HepG2 (cell line): Measurements from ENCODE around the gene TCF12. TPM values are rescaled to one million over a fixed set of nuclear protein-coding genes. Genes with fewer than 3 reads are reported as not detected.

ENCODE experiments used
- ARNT ChIP-seq: fragments of 450-650 bp; IDR thresholded peaks from 2 replicates; pipeline ENCODE4 v1.6.1; 2017
- CHD2 ChIP-seq: IDR thresholded peaks from 2 replicates; pipeline ENCODE4 v1.6.1; 2011; ENCODE audit warnings: low read depth, low read length, improper control_type of control experiment
- FOXC1 ChIP-seq: sonication (generic); formaldehyde crosslinking; IDR thresholded peaks from 2 replicates; pipeline ENCODE4 v1.8.0; 2022; ENCODE audit warnings: mild to moderate bottlenecking, missing genetic modification reagents, borderline replicate concordance
- IRX3 ChIP-seq: sonication (generic); formaldehyde crosslinking; IDR thresholded peaks from 2 replicates; pipeline ENCODE4 v1.8.1; 2023; ENCODE audit warnings: mild to moderate bottlenecking, low read depth, missing genetic modification reagents, borderline replicate concordance
- JDP2 ChIP-seq: sonication (generic); formaldehyde crosslinking; IDR thresholded peaks from 2 replicates; pipeline ENCODE4 v1.8.1; 2022; ENCODE audit warnings: missing genetic modification reagents, borderline replicate concordance
- MBNL3 ChIP-seq: fragments of 250-450 bp; sonication (Bioruptor Pico); conservative IDR thresholded peaks from 2 replicates; pipeline ENCODE4 v1.8.0; 2022; ENCODE audit warnings: mild to moderate bottlenecking, inconsistent platforms
- MIXL1 ChIP-seq: IDR thresholded peaks from 2 replicates; pipeline ENCODE4 v1.6.1; 2016
- MTF1 ChIP-seq: sonication (generic); formaldehyde crosslinking; IDR thresholded peaks from 2 replicates; pipeline ENCODE4 v1.5.0; 2020; ENCODE audit warnings: missing genetic modification reagents
- NFIC ChIP-seq: IDR thresholded peaks from 2 replicates; pipeline ENCODE4 v1.6.1; 2012; ENCODE audit warnings: mild to moderate bottlenecking, low read length, inconsistent platforms
- NONO ChIP-seq, 2 experiments: fragments of 450-650 bp in 1 of 2; sonication (generic) in 1 of 2; formaldehyde crosslinking in 1 of 2; IDR thresholded peaks in 1 of 2; conservative IDR thresholded peaks in 1 of 2; 2 replicates each; pipeline versions ENCODE4 v1.6.1 to v1.8.0; 2017 to 2022; ENCODE audit warnings: mild to moderate bottlenecking in 1 of 2, missing genetic modification reagents in 1 of 2, moderate library complexity in 1 of 2
- ONECUT2 ChIP-seq: sonication (generic); formaldehyde crosslinking; IDR thresholded peaks from 2 replicates; pipeline ENCODE4 v1.4.0; 2020; ENCODE audit warnings: missing genetic modification reagents
- RORA ChIP-seq: sonication (generic); formaldehyde crosslinking; IDR thresholded peaks from 2 replicates; pipeline ENCODE4 v1.5.0; 2020; ENCODE audit warnings: mild to moderate bottlenecking, missing genetic modification reagents, moderate library complexity
- TAF15 ChIP-seq: fragments of 200-400 bp; formaldehyde crosslinking; IDR thresholded peaks from one replicate; pipeline ENCODE4 v1.6.1; 2018; ENCODE audit warnings: mild to moderate bottlenecking, low read depth, low read length; ENCODE audit not compliant: poor library complexity, severe bottlenecking
- TBP ChIP-seq: sonication (generic); formaldehyde crosslinking; IDR thresholded peaks from 2 replicates; pipeline ENCODE4 v1.5.0; 2020; ENCODE audit warnings: missing genetic modification reagents
- ZFP36 ChIP-seq: fragments of 150-350 bp; IDR thresholded peaks from 2 replicates; pipeline ENCODE4 v1.6.1; 2018; ENCODE audit warnings: borderline replicate concordance, low read length, low read depth; ENCODE audit not compliant: partially characterized antibody
- ZFYVE20 ChIP-seq: sonication (generic); formaldehyde crosslinking; IDR thresholded peaks from 2 replicates; pipeline ENCODE4 v1.8.0; 2023; ENCODE audit warnings: low read depth, mild to moderate bottlenecking, moderate library complexity, missing genetic modification reagents, borderline replicate concordance
- ZMYM2 ChIP-seq: sonication (generic); formaldehyde crosslinking; IDR thresholded peaks from 2 replicates; pipeline ENCODE4 v1.8.0; 2022; ENCODE audit warnings: mild to moderate bottlenecking, missing genetic modification reagents
- ZMYM3 ChIP-seq: sonication (generic); formaldehyde crosslinking; IDR thresholded peaks from 2 replicates; pipeline ENCODE4 v1.5.1; 2020; ENCODE audit warnings: mild to moderate bottlenecking, missing genetic modification reagents
- ZNF207 ChIP-seq: fragments of 450-650 bp; IDR thresholded peaks from 2 replicates; pipeline ENCODE4 v1.6.1; 2016; ENCODE audit warnings: antibody characterized with exemption, borderline replicate concordance
- ZNF253 ChIP-seq: sonication (generic); formaldehyde crosslinking; IDR thresholded peaks from 2 replicates; pipeline ENCODE4 v1.8.0; 2022; ENCODE audit warnings: mild to moderate bottlenecking, missing genetic modification reagents, borderline replicate concordance
- ZNF530 ChIP-seq: sonication (generic); formaldehyde crosslinking; IDR thresholded peaks from 2 replicates; pipeline ENCODE4 v1.5.0; 2020; ENCODE audit warnings: low read depth, mild to moderate bottlenecking, missing genetic modification reagents
- ZNF546 ChIP-seq: sonication (generic); formaldehyde crosslinking; conservative IDR thresholded peaks from 2 replicates; pipeline ENCODE4 v1.8.1; 2023; ENCODE audit warnings: mild to moderate bottlenecking, missing genetic modification reagents
- ZNF772 ChIP-seq: sonication (generic); formaldehyde crosslinking; IDR thresholded peaks from 2 replicates; pipeline ENCODE4 v1.5.0; 2020; ENCODE audit warnings: mild to moderate bottlenecking, missing genetic modification reagents
- ZNF788 ChIP-seq: sonication (generic); formaldehyde crosslinking; IDR thresholded peaks from 2 replicates; pipeline ENCODE4 v1.5.0; 2020; ENCODE audit warnings: mild to moderate bottlenecking, missing genetic modification reagents, borderline replicate concordance
- polyA plus RNA-seq, 8 experiments: library from polyadenylated mRNA; depleted of rRNA in 3 of 8; stranded (reverse) in 7 of 8; unstranded in 1 of 8; fragments of >200 nt; fragmentation: Illumina TruSeq in 4 of 8; extraction: Trizol in 4 of 8; gene quantifications; 2 replicates each; pipeline versions ENCODE4 v1.2.1 to v1.2.3, GENCODE V29; 2011 to 2016; ENCODE audit warnings: low read depth in 4 of 8, missing spikeins in 1 of 8, mixed read lengths in 1 of 8; ENCODE audit not compliant: insufficient read depth in 1 of 8
- total RNA-seq, 5 experiments: library from RNA; depleted of rRNA; stranded (reverse); fragments of >200 nt; fragmentation: Illumina TruSeq; extraction: Trizol; gene quantifications; 2 replicates each; pipeline ENCODE4 v1.2.3, GENCODE V29; 2016; ENCODE audit warnings: low read depth in 1 of 5
- TF ChIP-seq, protein P1 (sequence below): sonication (generic); formaldehyde crosslinking; IDR thresholded peaks from 2 replicates; pipeline ENCODE4 v1.5.0; 2020; ENCODE audit warnings: mild to moderate bottlenecking, missing genetic modification reagents, moderate library complexity
- TF ChIP-seq, protein P2 (sequence below): sonication (generic); formaldehyde crosslinking; IDR thresholded peaks from 2 replicates; pipeline ENCODE4 v1.4.0; 2020; ENCODE audit warnings: missing genetic modification reagents
- TF ChIP-seq, protein P3 (sequence below): sonication (generic); formaldehyde crosslinking; IDR thresholded peaks from 2 replicates; pipeline ENCODE4 v1.4.0; 2020; ENCODE audit warnings: missing genetic modification reagents, borderline replicate concordance

TCF12 gene
- total and polyA plus RNA-seq, 2 of the 13 experiments (the other 11 are each of a cell fraction or from before 2014, with no cell fraction given) = 48.6 to 51.1 TPM

DNA sequence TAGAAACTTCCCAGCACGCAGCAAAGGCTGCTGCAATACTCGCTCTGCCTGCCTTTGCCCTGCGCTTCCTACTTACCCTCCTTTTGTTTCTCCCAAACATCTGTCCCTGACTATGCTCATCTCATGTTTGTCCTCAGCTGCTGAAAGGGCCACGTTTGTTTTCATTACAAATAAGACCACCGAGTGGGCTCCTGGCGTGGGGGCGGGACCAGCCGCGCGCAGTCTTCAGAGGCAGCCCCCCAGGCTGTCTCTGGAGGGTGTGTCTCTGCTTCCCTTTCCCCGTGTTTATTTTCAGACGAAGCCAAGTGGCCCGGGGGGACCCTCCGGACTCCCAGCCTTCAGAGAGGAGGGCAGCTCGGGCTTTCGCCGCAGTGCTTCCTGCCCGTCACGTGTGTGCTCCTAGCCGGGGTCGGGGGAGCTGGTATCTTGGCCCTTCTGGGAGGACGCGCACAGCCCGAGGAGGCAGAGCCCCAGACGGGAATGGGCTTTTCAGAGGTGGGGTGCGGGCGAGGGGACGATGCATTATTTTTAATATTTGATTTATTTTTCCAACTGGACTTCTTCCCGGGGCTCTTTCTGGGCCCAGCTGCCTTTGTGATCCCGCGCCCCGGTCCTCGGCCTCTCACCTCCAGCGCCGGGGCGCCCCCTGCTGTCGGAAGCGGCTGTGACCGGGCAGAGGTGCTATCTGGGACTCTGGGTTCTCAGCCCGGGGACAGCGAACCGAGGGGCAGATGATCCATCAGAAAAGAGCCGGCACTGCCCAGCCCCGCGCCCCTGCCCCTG, 387.9 kb downstream of the TCF12 start (continued):
- TF ChIP-seq FOXC1 (CRISPR knock-in tag) = 0 out of 2 replicates have a peak, but pooled peaks have one; percentile 7
- no peak for TF ChIP-seq ZNF253 (CRISPR knock-in tag)
- TF ChIP-seq, protein P1, sequence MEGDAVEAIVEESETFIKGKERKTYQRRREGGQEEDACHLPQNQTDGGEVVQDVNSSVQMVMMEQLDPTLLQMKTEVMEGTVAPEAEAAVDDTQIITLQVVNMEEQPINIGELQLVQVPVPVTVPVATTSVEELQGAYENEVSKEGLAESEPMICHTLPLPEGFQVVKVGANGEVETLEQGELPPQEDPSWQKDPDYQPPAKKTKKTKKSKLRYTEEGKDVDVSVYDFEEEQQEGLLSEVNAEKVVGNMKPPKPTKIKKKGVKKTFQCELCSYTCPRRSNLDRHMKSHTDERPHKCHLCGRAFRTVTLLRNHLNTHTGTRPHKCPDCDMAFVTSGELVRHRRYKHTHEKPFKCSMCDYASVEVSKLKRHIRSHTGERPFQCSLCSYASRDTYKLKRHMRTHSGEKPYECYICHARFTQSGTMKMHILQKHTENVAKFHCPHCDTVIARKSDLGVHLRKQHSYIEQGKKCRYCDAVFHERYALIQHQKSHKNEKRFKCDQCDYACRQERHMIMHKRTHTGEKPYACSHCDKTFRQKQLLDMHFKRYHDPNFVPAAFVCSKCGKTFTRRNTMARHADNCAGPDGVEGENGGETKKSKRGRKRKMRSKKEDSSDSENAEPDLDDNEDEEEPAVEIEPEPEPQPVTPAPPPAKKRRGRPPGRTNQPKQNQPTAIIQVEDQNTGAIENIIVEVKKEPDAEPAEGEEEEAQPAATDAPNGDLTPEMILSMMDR = peak; percentile 83
- TF ChIP-seq NONO (IDR thresholded peaks at IDR 0.05) = no peak
- no peak for TF ChIP-seq NONO (CRISPR knock-in tag; conservative IDR thresholded peaks at IDR 0.05)
- TF ChIP-seq ONECUT2 = no peak
- TF ChIP-seq ZFP36 = no peak
- TF ChIP-seq ZNF530 (CRISPR knock-in tag) = no peak
- no peak for TF ChIP-seq ZFYVE20
- TF ChIP-seq MIXL1 (CRISPR knock-in tag) = no peak
- no peak for TF ChIP-seq IRX3 (CRISPR knock-in tag)
- no peak for TF ChIP-seq MTF1 (CRISPR knock-in tag)
- TF ChIP-seq JDP2 = no peak
- no peak for TF ChIP-seq TBP
- TF ChIP-seq ZMYM3 (CRISPR knock-in tag) = no peak
- no peak for TF ChIP-seq ZNF546 (CRISPR knock-in tag)
- TF ChIP-seq ZNF788 (CRISPR knock-in tag) = no peak
- TF ChIP-seq MBNL3 (CRISPR knock-in tag) = no peak
- no peak for TF ChIP-seq ZNF772 (CRISPR knock-in tag)
- TF ChIP-seq, protein P2, sequence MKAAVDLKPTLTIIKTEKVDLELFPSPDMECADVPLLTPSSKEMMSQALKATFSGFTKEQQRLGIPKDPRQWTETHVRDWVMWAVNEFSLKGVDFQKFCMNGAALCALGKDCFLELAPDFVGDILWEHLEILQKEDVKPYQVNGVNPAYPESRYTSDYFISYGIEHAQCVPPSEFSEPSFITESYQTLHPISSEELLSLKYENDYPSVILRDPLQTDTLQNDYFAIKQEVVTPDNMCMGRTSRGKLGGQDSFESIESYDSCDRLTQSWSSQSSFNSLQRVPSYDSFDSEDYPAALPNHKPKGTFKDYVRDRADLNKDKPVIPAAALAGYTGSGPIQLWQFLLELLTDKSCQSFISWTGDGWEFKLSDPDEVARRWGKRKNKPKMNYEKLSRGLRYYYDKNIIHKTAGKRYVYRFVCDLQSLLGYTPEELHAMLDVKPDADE (CRISPR knock-in tag) = no peak
- no peak for TF ChIP-seq RORA
- TF ChIP-seq, protein P3, sequence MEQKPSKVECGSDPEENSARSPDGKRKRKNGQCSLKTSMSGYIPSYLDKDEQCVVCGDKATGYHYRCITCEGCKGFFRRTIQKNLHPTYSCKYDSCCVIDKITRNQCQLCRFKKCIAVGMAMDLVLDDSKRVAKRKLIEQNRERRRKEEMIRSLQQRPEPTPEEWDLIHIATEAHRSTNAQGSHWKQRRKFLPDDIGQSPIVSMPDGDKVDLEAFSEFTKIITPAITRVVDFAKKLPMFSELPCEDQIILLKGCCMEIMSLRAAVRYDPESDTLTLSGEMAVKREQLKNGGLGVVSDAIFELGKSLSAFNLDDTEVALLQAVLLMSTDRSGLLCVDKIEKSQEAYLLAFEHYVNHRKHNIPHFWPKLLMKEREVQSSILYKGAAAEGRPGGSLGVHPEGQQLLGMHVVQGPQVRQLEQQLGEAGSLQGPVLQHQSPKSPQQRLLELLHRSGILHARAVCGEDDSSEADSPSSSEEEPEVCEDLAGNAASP (CRISPR knock-in tag) = no peak
- TF ChIP-seq CHD2 = no peak
- no peak for TF ChIP-seq NFIC
- TF ChIP-seq ZMYM2 (CRISPR knock-in tag) = no peak
- no peak for TF ChIP-seq TAF15
- TF ChIP-seq ARNT = no peak
- no peak for TF ChIP-seq ZNF207
